GM23338 (cell line): ENCODE data around the gene TPM2. TPM values are rescaled to one million over a fixed set of nuclear protein-coding genes. Genes with fewer than 3 reads are reported as not detected.

ENCODE experiments used
- ATAC-seq: fragments of 200-7000 bp; cut with Tn5 transposase; 3 replicates; pipeline ENCODE4 v1.9.1; 2020
- DNase-seq: peaks from one replicate; pipeline ENCODE4 v3.0.0-alpha.2; 2015; ENCODE audit warnings: low spot score
- H2AFZ ChIP-seq: fragments of 200-600 bp; sonication (generic); 2 replicates; pipeline ENCODE4 v1.8.0; 2016; ENCODE audit warnings: antibody characterized with exemption, mild to moderate bottlenecking, moderate library complexity
- H3F3A ChIP-seq: fragments of 200-600 bp; sonication (generic); replicated peaks from 2 replicates; pipeline ENCODE4 v1.8.0; 2017; ENCODE audit warnings: antibody characterized with exemption, mixed run types, low read depth
- H3K27ac ChIP-seq: fragments of 200-600 bp; sonication (generic); 2 replicates; pipeline ENCODE4 v1.6.1; 2016; ENCODE audit warnings: low read depth
- H3K27me3 ChIP-seq: fragments of 200-600 bp; sonication (generic); 2 replicates; pipeline ENCODE4 v1.8.0; 2016; ENCODE audit warnings: mild to moderate bottlenecking, mixed run types, moderate library complexity; ENCODE audit not compliant: insufficient read depth
- H3K36me3 ChIP-seq: fragments of 200-600 bp; sonication (generic); 2 replicates; pipeline ENCODE4 v1.8.0; 2016; ENCODE audit warnings: mild to moderate bottlenecking; ENCODE audit not compliant: insufficient read depth
- H3K4me1 ChIP-seq: fragments of 200-600 bp; sonication (generic); 2 replicates; pipeline ENCODE4 v1.8.0; 2016; ENCODE audit warnings: mild to moderate bottlenecking, moderate library complexity; ENCODE audit not compliant: insufficient read depth
- H3K4me2 ChIP-seq: fragments of 200-600 bp; sonication (generic); 2 replicates; pipeline ENCODE4 v1.7.1; 2017; ENCODE audit warnings: mixed run types
- H3K4me3 ChIP-seq: fragments of 200-600 bp; sonication (generic); 2 replicates; pipeline ENCODE4 v1.6.1; 2016; ENCODE audit warnings: mixed run types
- H3K79me2 ChIP-seq: fragments of 200-600 bp; sonication (generic); replicated peaks from 2 replicates; pipeline ENCODE4 v1.8.0; 2017; ENCODE audit warnings: mild to moderate bottlenecking; ENCODE audit not compliant: insufficient read depth
- H3K9me2 ChIP-seq: fragments of 200-600 bp; sonication (generic); 2 replicates; pipeline ENCODE4 v1.8.0; 2017; ENCODE audit not compliant: insufficient read depth
- H4K20me1 ChIP-seq: fragments of 200-600 bp; sonication (generic); replicated peaks from 2 replicates; pipeline ENCODE4 v1.8.0; 2017; ENCODE audit warnings: mild to moderate bottlenecking; ENCODE audit not compliant: insufficient read depth
- H3K27ac Mint-ChIP-seq: 2 replicates; pipeline ENCODE4 v1.8.0; 2020; ENCODE audit warnings: inconsistent platforms, mild to moderate bottlenecking, moderate library complexity, mixed read lengths
- H3K27me3 Mint-ChIP-seq: 3 replicates; pipeline ENCODE4 v1.8.0; 2022; ENCODE audit warnings: low read depth, mild to moderate bottlenecking, moderate library complexity, mixed read lengths, inconsistent platforms; ENCODE audit not compliant: insufficient read depth, poor library complexity
- H3K36me3 Mint-ChIP-seq: 3 replicates; pipeline ENCODE4 v1.8.0; 2021; ENCODE audit warnings: low read depth, mild to moderate bottlenecking, inconsistent platforms, moderate library complexity, mixed read lengths
- H3K4me1 Mint-ChIP-seq: 3 replicates; pipeline ENCODE4 v1.8.0; 2020; ENCODE audit warnings: mild to moderate bottlenecking, inconsistent platforms, mixed read lengths
- H3K4me3 Mint-ChIP-seq: 3 replicates; pipeline ENCODE4 v1.8.0; 2021; ENCODE audit warnings: moderate library complexity, mild to moderate bottlenecking, inconsistent platforms, mixed read lengths
- H3K9me3 Mint-ChIP-seq: 3 replicates; pipeline ENCODE4 v1.8.0; 2020; ENCODE audit warnings: moderate library complexity, mild to moderate bottlenecking, inconsistent platforms, mixed read lengths
- CREB1 ChIP-seq: fragments of 250-450 bp; sonication (Bioruptor Pico); IDR thresholded peaks from 2 replicates; pipeline ENCODE4 v1.5.0; 2020; ENCODE audit warnings: low read depth, mild to moderate bottlenecking, moderate library complexity
- CTCF ChIP-seq, 2 experiments: fragments of 200-600 bp in 1 of 2; sonication (generic) in 1 of 2; conservative IDR thresholded peaks; 2 replicates each; pipeline versions ENCODE4 v1.5.1 to v1.6.1; 2016 to 2017; ENCODE audit warnings: antibody characterized with exemption in 2 of 2, low read depth in 2 of 2, mild to moderate bottlenecking in 2 of 2, moderate library complexity in 1 of 2
- ETS1 ChIP-seq: IDR thresholded peaks from 2 replicates; pipeline ENCODE4 v1.6.1; 2016; ENCODE audit warnings: antibody characterized with exemption
- EZH2 ChIP-seq: fragments of 200-600 bp; sonication (generic); IDR thresholded peaks from one replicate; pipeline ENCODE4 v1.8.0; 2017; ENCODE audit warnings: antibody characterized with exemption, mild to moderate bottlenecking, low read depth; ENCODE audit not compliant: unreplicated experiment
- EZH2phosphoT487 ChIP-seq: fragments of 200-600 bp; sonication (generic); IDR thresholded peaks from one replicate; pipeline ENCODE4 v1.8.1; 2018; ENCODE audit warnings: antibody characterized with exemption; ENCODE audit not compliant: unreplicated experiment
- JUNB ChIP-seq: IDR thresholded peaks from one replicate; pipeline ENCODE4 v1.6.1; 2016; ENCODE audit warnings: antibody characterized with exemption; ENCODE audit not compliant: unreplicated experiment
- NANOG ChIP-seq: IDR thresholded peaks from 2 replicates; pipeline ENCODE4 v1.6.1; 2016; ENCODE audit warnings: antibody characterized with exemption, borderline replicate concordance
- POLR2AphosphoS5 ChIP-seq: IDR thresholded peaks from 2 replicates; pipeline ENCODE4 v1.6.1; 2016; ENCODE audit warnings: antibody characterized with exemption, low read depth
- REST ChIP-seq: IDR thresholded peaks from one replicate; pipeline ENCODE4 v1.6.1; 2018; ENCODE audit warnings: antibody characterized with exemption; ENCODE audit not compliant: unreplicated experiment
- STAT1 ChIP-seq: IDR thresholded peaks from one replicate; pipeline ENCODE4 v1.6.1; 2016; ENCODE audit warnings: antibody characterized with exemption; ENCODE audit not compliant: unreplicated experiment
- ZNF114 ChIP-seq: fragments of 250-450 bp; sonication (Bioruptor Pico); IDR thresholded peaks from 2 replicates; pipeline ENCODE4 v1.5.0; 2020; ENCODE audit warnings: mild to moderate bottlenecking, moderate library complexity
- ZNF331 ChIP-seq: fragments of 250-450 bp; sonication (Bioruptor Pico); IDR thresholded peaks from 2 replicates; pipeline ENCODE4 v1.5.0; 2020; ENCODE audit warnings: low read depth, mild to moderate bottlenecking, moderate library complexity
- ZNF462 ChIP-seq: fragments of 250-450 bp; sonication (Bioruptor Pico); IDR thresholded peaks from 2 replicates; pipeline ENCODE4 v1.5.0; 2020; ENCODE audit warnings: mild to moderate bottlenecking, moderate library complexity
- polyA plus RNA-seq: library from polyadenylated mRNA; unstranded; fragments of >200 nt; fragmentation: Nextera tagmentation; extraction: Ambion mirVana; gene quantifications from 2 replicates; pipeline ENCODE4 v1.2.1, GENCODE V29; 2016
- total RNA-seq: library from RNA; depleted of rRNA; stranded (reverse); fragments of >200 nt; shearing (Covaris generic); gene quantifications from 2 replicates; pipeline ENCODE4 v1.2.3, GENCODE V29; 2014

Gene TPM2
- total and polyA plus RNA-seq, 2 experiments from 2014 or later: 116 to 488 TPM

DNA sequence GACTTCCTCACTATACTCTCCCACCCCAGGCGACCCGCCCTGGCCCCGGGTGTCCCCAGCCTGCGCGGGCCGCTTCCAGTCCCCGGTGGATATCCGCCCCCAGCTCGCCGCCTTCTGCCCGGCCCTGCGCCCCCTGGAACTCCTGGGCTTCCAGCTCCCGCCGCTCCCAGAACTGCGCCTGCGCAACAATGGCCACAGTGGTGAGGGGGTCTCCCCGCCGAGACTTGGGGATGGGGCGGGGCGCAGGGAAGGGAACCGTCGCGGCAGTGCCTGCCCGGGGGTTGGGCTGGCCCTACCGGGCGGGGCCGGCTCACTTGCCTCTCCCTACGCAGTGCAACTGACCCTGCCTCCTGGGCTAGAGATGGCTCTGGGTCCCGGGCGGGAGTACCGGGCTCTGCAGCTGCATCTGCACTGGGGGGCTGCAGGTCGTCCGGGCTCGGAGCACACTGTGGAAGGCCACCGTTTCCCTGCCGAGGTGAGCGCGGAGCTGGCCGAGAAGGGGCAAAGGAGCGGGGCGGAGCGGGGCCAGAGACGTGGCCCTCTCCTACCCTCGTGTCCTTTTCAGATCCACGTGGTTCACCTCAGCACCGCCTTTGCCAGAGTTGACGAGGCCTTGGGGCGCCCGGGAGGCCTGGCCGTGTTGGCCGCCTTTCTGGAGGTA, 13.9 kb downstream of the TPM2 start:
- no peaks in the 10 kb centered on the region for H3K9me3 Mint-ChIP-seq
- no peaks in the 10 kb centered on the region for H4K20me1 ChIP-seq
- no peaks in the 10 kb centered on the region for H3K36me3 Mint-ChIP-seq
- H3K79me2 ChIP-seq: no peaks in the 10 kb centered on the region
- no peak overlapping the region for H3K27ac Mint-ChIP-seq
- H3K36me3 ChIP-seq: no peaks in the 10 kb centered on the region
- peak overlapping the region; percentile 77 for H3K4me2 ChIP-seq
- peak; percentile 96 for DNase-seq
- TF ChIP-seq EZH2phosphoT487: no peak
- no peak for TF ChIP-seq EZH2
- TF ChIP-seq STAT1: no peak
- no peak for TF ChIP-seq ZNF462 (CRISPR knock-in tag)
- peak; percentile 82 for TF ChIP-seq POLR2AphosphoS5
- peak in 1 of 2 experiments; percentile 40; a peak in 2 of 4 replicates for TF ChIP-seq CTCF (conservative IDR thresholded peaks at IDR 0.05; ENCODE audit: low read depth in 2 of 2)
- TF ChIP-seq JUNB: no peak
- TF ChIP-seq REST: no peak
- TF ChIP-seq CREB1 (CRISPR knock-in tag): no peak
- TF ChIP-seq ZNF331 (CRISPR knock-in tag): peak; percentile 69
- no peak for TF ChIP-seq ETS1
- no peak for TF ChIP-seq ZNF114
- TF ChIP-seq NANOG: no peak
- peaks cover 11% of the 10 kb centered on the region; the same call in 1 of the 2 replicates for H3K4me1 ChIP-seq
- peaks cover 20% of the 10 kb centered on the region for H3K27me3 ChIP-seq
- H3K4me1 Mint-ChIP-seq: peaks cover 21% of the 10 kb centered on the region
- H3F3A ChIP-seq: 0 out of 2 replicates have a peak, but pooled peaks cover 11% of the 10 kb centered on the region
- ATAC-seq: peak; percentile 86
- peak overlapping the region; percentile 74 for H3K4me3 ChIP-seq
- H2AFZ ChIP-seq: peak overlapping the region; percentile 98
- peaks cover 25% of the 10 kb centered on the region for H3K27me3 Mint-ChIP-seq
- H3K4me3 Mint-ChIP-seq: peak overlapping the region; percentile 78
- no peak overlapping the region for H3K27ac ChIP-seq
- H3K9me2 ChIP-seq: no peaks in the 10 kb centered on the region
